ENCODE results near the gene CELF2. TPM values are rescaled to one million over a fixed set of nuclear protein-coding genes. Genes with fewer than 3 reads are reported as not detected.
A peak's percentile ranks its signal among the peaks of the same experiment; 100 is the strongest.

CELF2 gene
- total and polyA plus RNA-seq, 10 donors: 13.5 to 180 (median 105) TPM

DNA sequence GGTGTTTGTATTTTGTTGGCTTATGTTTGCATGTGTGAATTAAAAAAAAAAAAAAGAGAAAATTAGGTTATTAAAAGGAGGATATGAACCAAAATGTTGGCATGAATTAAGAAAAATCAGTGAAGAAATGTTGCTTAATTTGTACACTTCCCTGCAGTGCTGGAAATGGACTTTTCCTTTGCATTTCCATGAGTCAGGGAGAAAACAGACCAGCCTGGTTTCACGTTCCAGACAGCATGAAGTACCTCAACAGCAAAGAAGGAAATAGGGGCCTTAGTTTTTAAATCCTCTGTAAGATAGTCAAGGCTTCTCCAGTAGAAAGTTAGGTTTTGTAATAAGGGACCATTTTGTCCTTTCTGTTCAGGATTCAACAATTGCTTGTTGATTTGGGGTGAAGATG lies 159.7 kb downstream of the CELF2 start:
- intact Hi-C loops (cut with DNase I; ENCODE audit: low total_unique reads): no loop called here
- 24 to 28% (median 26%) methylated on average over 1 of the region's 1 CpG for WGBS, 5 donors
- H3K27me3 ChIP-seq (replicated peaks in 1 of 7): no peaks in the 10 kb centered on the region
- H3K27ac ChIP-seq: peak overlapping the region; percentile 43 to 99 (median 80)
- H3K36me3 ChIP-seq: peaks cover 0 to 61% (median 7%) of the 10 kb centered on the region in 6 donors
- peaks cover 59 to 100% (median 100%) of the 10 kb centered on the region in 6 donors for H3K4me1 ChIP-seq
- H3K4me3 ChIP-seq: peak overlapping the region in 4 of 8 donors; percentile 10 to 61 (median 21)
- no peak for TF ChIP-seq POLR2A (IDR thresholded peaks at IDR 0.05)
- no peak for TF ChIP-seq POLR2AphosphoS5 (IDR thresholded peaks at IDR 0.05)
- TF ChIP-seq, protein P1, sequence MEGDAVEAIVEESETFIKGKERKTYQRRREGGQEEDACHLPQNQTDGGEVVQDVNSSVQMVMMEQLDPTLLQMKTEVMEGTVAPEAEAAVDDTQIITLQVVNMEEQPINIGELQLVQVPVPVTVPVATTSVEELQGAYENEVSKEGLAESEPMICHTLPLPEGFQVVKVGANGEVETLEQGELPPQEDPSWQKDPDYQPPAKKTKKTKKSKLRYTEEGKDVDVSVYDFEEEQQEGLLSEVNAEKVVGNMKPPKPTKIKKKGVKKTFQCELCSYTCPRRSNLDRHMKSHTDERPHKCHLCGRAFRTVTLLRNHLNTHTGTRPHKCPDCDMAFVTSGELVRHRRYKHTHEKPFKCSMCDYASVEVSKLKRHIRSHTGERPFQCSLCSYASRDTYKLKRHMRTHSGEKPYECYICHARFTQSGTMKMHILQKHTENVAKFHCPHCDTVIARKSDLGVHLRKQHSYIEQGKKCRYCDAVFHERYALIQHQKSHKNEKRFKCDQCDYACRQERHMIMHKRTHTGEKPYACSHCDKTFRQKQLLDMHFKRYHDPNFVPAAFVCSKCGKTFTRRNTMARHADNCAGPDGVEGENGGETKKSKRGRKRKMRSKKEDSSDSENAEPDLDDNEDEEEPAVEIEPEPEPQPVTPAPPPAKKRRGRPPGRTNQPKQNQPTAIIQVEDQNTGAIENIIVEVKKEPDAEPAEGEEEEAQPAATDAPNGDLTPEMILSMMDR (IDR thresholded peaks at IDR 0.05 in 8 of 11, conservative IDR thresholded peaks at IDR 0.05 in 3 of 11): no peak
- H3K9me3 ChIP-seq: no peaks in the 10 kb centered on the region
- no peak for DNase-seq

- 56 to 72% (median 61%) methylated on average over 16 to 18 of the region's 18 CpGs for WGBS, 5 donors
- peak overlapping the region in 5 of 8 donors; percentile 1 to 61 (median 18) for H3K4me3 ChIP-seq
- H3K36me3 ChIP-seq: peaks cover 0 to 61% (median 7%) of the 10 kb centered on the region in 6 donors
- DNase-seq: peak; percentile 84
- H3K27ac ChIP-seq: peak overlapping the region; percentile 43 to 99 (median 80)
- TF ChIP-seq POLR2A (IDR thresholded peaks at IDR 0.05) (peak in 1 of 3 donors; percentile 4), POLR2AphosphoS5 (IDR thresholded peaks at IDR 0.05) (peak; percentile 65 to 81 (median 70))
- TF ChIP-seq, protein P1 (IDR thresholded peaks at IDR 0.05 in 8 of 11, conservative IDR thresholded peaks at IDR 0.05 in 3 of 11): no peak
- intact Hi-C loops (cut with DNase I; ENCODE audit: low total_unique reads): no loop called here
- no peaks in the 10 kb centered on the region for H3K27me3 ChIP-seq (replicated peaks in 1 of 7)
- no peaks in the 10 kb centered on the region for H3K9me3 ChIP-seq
- H3K4me1 ChIP-seq: peaks cover 59 to 100% (median 99%) of the 10 kb centered on the region in 6 donors
These were observed 160.3 kb downstream of the CELF2 start for GRCh38 chr10:11177926-11178471.

GRCh38 chr10:11178606-11179515 lies 161.2 kb downstream of the CELF2 start:
- peak in 2 of 3 donors; percentile 16 to 85 for TF ChIP-seq POLR2AphosphoS5 (IDR thresholded peaks at IDR 0.05)
- TF ChIP-seq, protein P1 (IDR thresholded peaks at IDR 0.05 in 8 of 11, conservative IDR thresholded peaks at IDR 0.05 in 3 of 11): no peak
- WGBS, 5 donors: 35 to 43% (median 36%) methylated on average over 17 of the region's 17 CpGs
- DNase-seq: peak; percentile 91
- Histone ChIP-seq H3K9me3 (no peaks in the 10 kb centered on the region), H3K27ac (peak overlapping the region; percentile 43 to 99 (median 88)), H3K27me3 (replicated peaks in 1 of 7) (no peaks in the 10 kb centered on the region), H3K4me3 (peak overlapping the region in 4 of 8 donors; percentile 1 to 61 (median 26)), H3K4me1 (peaks cover 54 to 100% (median 99%) of the 10 kb centered on the region in 6 donors), H3K36me3 (peaks cover 0 to 60% (median 7%) of the 10 kb centered on the region in 6 donors)
- intact Hi-C loops (cut with DNase I; ENCODE audit: low total_unique reads): no loop called here

Measured in spleen (tissue), 11 donors.